TTC549 (cell line): ENCODE data around the gene DEFB128.
"Not testable (repeated sequence)": the region's sequence is repeated elsewhere in the genome, so short reads cannot be mapped to it uniquely, and the experiment has no call there.

ENCODE experiments used
- FAIRE-seq: peaks from 2 replicates; lab custom pipeline; 2012; peaks lifted over from hg19 to GRCh38; lab: Jason Lieb, UNC

Gene DEFB128

GRCh38 chr20:189611-190010 is at the start of gene DEFB128:
DEFB128 (minus strand) TSS chr20:189711; CDS start chr20:189623, 88 bp downstream.
- no peak for FAIRE-seq

GRCh38 chr20:237929-238328 is 48.4 kb upstream of the DEFB128 start:
- no peak for FAIRE-seq

GRCh38 chr20:237489-237888 is 48.0 kb upstream of the DEFB128 start:
- no peak for FAIRE-seq

GRCh38 chr20:235891-236290 is 46.4 kb upstream of the DEFB128 start:
- FAIRE-seq = no peak

GRCh38 chr20:227439-228105 is 38.1 kb upstream of the DEFB128 start:
- no peak for FAIRE-seq

GRCh38 chr20:226958-227357 is 37.4 kb upstream of the DEFB128 start, which contains the start of gene DEFB129:
DEFB129 (plus strand) TSS chr20:227258; CDS start chr20:227289, 31 bp downstream.
- no peak for FAIRE-seq

GRCh38 chr20:225879-226278 is 36.4 kb upstream of the DEFB128 start:
- FAIRE-seq = not testable (repeated sequence)

GRCh38 chr20:221258-221830 is 31.8 kb upstream of the DEFB128 start:
- no peak for FAIRE-seq

GRCh38 chr20:219290-220115 is 30.0 kb upstream of the DEFB128 start:
- no peak for FAIRE-seq

- no peak for FAIRE-seq
Measured at GRCh38 chr20:217266-217665, 27.8 kb upstream of the DEFB128 start.

- FAIRE-seq = no peak
Measured at GRCh38 chr20:215796-216195, 26.3 kb upstream of the DEFB128 start.

GRCh38 chr20:214383-214782 is 24.9 kb upstream of the DEFB128 start:
- FAIRE-seq = no peak

- FAIRE-seq = no peak
Measured at GRCh38 chr20:210809-211502, 21.4 kb upstream of the DEFB128 start.

- peak; percentile 91 for FAIRE-seq
Measured at GRCh38 chr20:208942-209566, 19.5 kb upstream of the DEFB128 start.

- FAIRE-seq = not testable (repeated sequence)
Measured at GRCh38 chr20:203630-204029, 14.1 kb upstream of the DEFB128 start.

- FAIRE-seq = no peak
Measured at GRCh38 chr20:199996-200395, 10.5 kb upstream of the DEFB128 start.

GRCh38 chr20:198225-198624 is 8.7 kb upstream of the DEFB128 start:
- FAIRE-seq = no peak

- no peak for FAIRE-seq
Measured at GRCh38 chr20:187733-188132, 1.8 kb downstream of the DEFB128 start.

- no peak for FAIRE-seq
Measured at GRCh38 chr20:184288-184687, 5.2 kb downstream of the DEFB128 start.

GRCh38 chr20:168876-169275 is 20.6 kb downstream of the DEFB128 start:
- FAIRE-seq = no peak

GRCh38 chr20:164618-165017 is 24.9 kb downstream of the DEFB128 start:
- no peak for FAIRE-seq

GRCh38 chr20:157154-157553 is 32.4 kb downstream of the DEFB128 start, which contains the start of gene DEFB127:
DEFB127 (plus strand) TSS chr20:157454; CDS start chr20:157545, 91 bp downstream.
- no peak for FAIRE-seq
